Lower lobe of right lung (tissue), 2 donors: Measurements from ENCODE around the gene RRP1. TPM values are rescaled to one million over a fixed set of nuclear protein-coding genes. Genes with fewer than 3 reads are reported as not detected.

Experiments used
- ATAC-seq, 2 donors: fragments of 200-7000 bp; cut with Tn5 transposase; one replicate each; pipeline ENCODE4 v1.9.1; 2020 to 2022; ENCODE audit warnings: mild to moderate bottlenecking in 2 of 2, moderate library complexity in 2 of 2
- DNase-seq: peaks from one replicate; pipeline ENCODE4 v3.0.0-alpha.2; 2020
- H3K27ac ChIP-seq: fragments of 200-600 bp; one replicate; pipeline ENCODE4 v1.8.0; 2022
- H3K27me3 ChIP-seq: fragments of 200-600 bp; one replicate; pipeline ENCODE4 v1.8.0; 2022; ENCODE audit warnings: low read depth
- H3K36me3 ChIP-seq: fragments of 200-600 bp; one replicate; pipeline ENCODE4 v1.8.0; 2022; ENCODE audit warnings: mild to moderate bottlenecking
- H3K4me1 ChIP-seq: fragments of 200-600 bp; one replicate; pipeline ENCODE4 v1.8.0; 2022
- H3K4me3 ChIP-seq: fragments of 200-600 bp; one replicate; pipeline ENCODE4 v1.8.0; 2022; ENCODE audit warnings: mild to moderate bottlenecking
- H3K9me3 ChIP-seq: fragments of 200-600 bp; one replicate; pipeline ENCODE4 v1.8.0; 2022
- CTCF ChIP-seq: fragments of 200-600 bp; IDR thresholded peaks from one replicate; pipeline ENCODE4 v1.8.0; 2022; ENCODE audit warnings: antibody characterized with exemption, mild to moderate bottlenecking
- intact Hi-C: fragments of 100-400 bp; cut with DNase I; formaldehyde crosslinking; loops from one replicate; pipeline ENCODE4 v1.11.0; 2022
- total RNA-seq: library from RNA; stranded (reverse); fragmentation: NEBNext Ultra II Directional; extraction: Animal tissue kit (Norgen Biotek cat#: 25700); gene quantifications from one replicate; pipeline ENCODE4 v1.2.1, GENCODE V29; 2021
- donor health status: DM: no; HTN: yes; CAD: no; lungs with severe emphysema.

The RRP1 gene
- total RNA-seq, 1 donor from 2014 or later: 13.6 TPM

- no peak overlapping the region for H3K4me3 ChIP-seq
- DNase-seq (no peak), ATAC-seq (peak in 1 of 2 donors; percentile 3)
- H3K36me3 ChIP-seq: peaks cover 98% of the 10 kb centered on the region
- intact Hi-C loops: no loop called here
- H3K9me3 ChIP-seq: no peaks in the 10 kb centered on the region
- no peaks in the 10 kb centered on the region for H3K4me1 ChIP-seq
- TF ChIP-seq CTCF: no peak
- H3K27me3 ChIP-seq: no peaks in the 10 kb centered on the region
- no peak overlapping the region for H3K27ac ChIP-seq
Measured at GRCh38 chr21:43750339-43751033, 38.9 kb upstream of the RRP1 start.

GRCh38 chr21:43751955-43752591, 37.3 kb upstream of the RRP1 start:
- H3K27ac ChIP-seq: no peak overlapping the region
- H3K9me3 ChIP-seq: no peaks in the 10 kb centered on the region
- intact Hi-C loops: no loop called here
- ATAC-seq (no peak), DNase-seq (no peak)
- no peak overlapping the region for H3K4me3 ChIP-seq
- no peaks in the 10 kb centered on the region for H3K27me3 ChIP-seq
- H3K4me1 ChIP-seq: peaks cover 5% of the 10 kb centered on the region
- peaks cover 98% of the 10 kb centered on the region for H3K36me3 ChIP-seq
- TF ChIP-seq CTCF: no peak

GRCh38 chr21:43752758-43753438, 36.5 kb upstream of the RRP1 start:
- H3K4me1 ChIP-seq: peaks cover 13% of the 10 kb centered on the region
- intact Hi-C loops: no loop called here
- no peaks in the 10 kb centered on the region for H3K27me3 ChIP-seq
- no peak for TF ChIP-seq CTCF
- peaks cover 98% of the 10 kb centered on the region for H3K36me3 ChIP-seq
- no peak overlapping the region for H3K27ac ChIP-seq
- no peaks in the 10 kb centered on the region for H3K9me3 ChIP-seq
- no peak overlapping the region for H3K4me3 ChIP-seq
- DNase-seq (no peak), ATAC-seq (no peak)

- Histone ChIP-seq H3K27ac (no peak overlapping the region), H3K4me3 (no peak overlapping the region), H3K4me1 (peaks cover 19% of the 10 kb centered on the region), H3K36me3 (peaks cover 98% of the 10 kb centered on the region), H3K27me3 (no peaks in the 10 kb centered on the region), H3K9me3 (no peaks in the 10 kb centered on the region)
- intact Hi-C loops: no loop called here
- DNase-seq: no peak
- ATAC-seq: no peak
- TF ChIP-seq CTCF: no peak
Measured at GRCh38 chr21:43753439-43753799, 36.0 kb upstream of the RRP1 start.

- DNase-seq (no peak), ATAC-seq (no peak)
- no peak for TF ChIP-seq CTCF
- Histone ChIP-seq H3K9me3 (no peaks in the 10 kb centered on the region), H3K27ac (no peak overlapping the region), H3K4me3 (no peak overlapping the region), H3K36me3 (peaks cover 90% of the 10 kb centered on the region), H3K27me3 (no peaks in the 10 kb centered on the region), H3K4me1 (peaks cover 21% of the 10 kb centered on the region)
- intact Hi-C loops: no loop called here
Measured at GRCh38 chr21:43754948-43755781, 34.2 kb upstream of the RRP1 start.
